RPMI7951 (cell line): ENCODE results near the gene GBP4. TPM values are rescaled to one million over a fixed set of nuclear protein-coding genes. Genes with fewer than 3 reads are reported as not detected.

Experiments used
- DNase-seq: peaks from one replicate; pipeline ENCODE4 v3.0.0-alpha.2; 2012; ENCODE audit warnings: low read depth
- total RNA-seq: library from RNA; depleted of rRNA; stranded (reverse); fragments of >200 nt; shearing (Covaris generic); gene quantifications from 2 replicates; pipeline ENCODE4 v1.2.3, GENCODE V29; 2014; rRNA removed

The GBP4 gene
- total RNA-seq, 1 experiment from 2014 or later = 0.60 TPM

- no peak for DNase-seq
These were observed 27.7 kb downstream of the GBP4 start for GRCh38 chr1:89171067-89171438.

- no peak for DNase-seq
These were observed 28.3 kb downstream of the GBP4 start for GRCh38 chr1:89170170-89171066.

- DNase-seq = no peak
These were observed 29.6 kb downstream of the GBP4 start for GRCh38 chr1:89169166-89169565.

DNA sequence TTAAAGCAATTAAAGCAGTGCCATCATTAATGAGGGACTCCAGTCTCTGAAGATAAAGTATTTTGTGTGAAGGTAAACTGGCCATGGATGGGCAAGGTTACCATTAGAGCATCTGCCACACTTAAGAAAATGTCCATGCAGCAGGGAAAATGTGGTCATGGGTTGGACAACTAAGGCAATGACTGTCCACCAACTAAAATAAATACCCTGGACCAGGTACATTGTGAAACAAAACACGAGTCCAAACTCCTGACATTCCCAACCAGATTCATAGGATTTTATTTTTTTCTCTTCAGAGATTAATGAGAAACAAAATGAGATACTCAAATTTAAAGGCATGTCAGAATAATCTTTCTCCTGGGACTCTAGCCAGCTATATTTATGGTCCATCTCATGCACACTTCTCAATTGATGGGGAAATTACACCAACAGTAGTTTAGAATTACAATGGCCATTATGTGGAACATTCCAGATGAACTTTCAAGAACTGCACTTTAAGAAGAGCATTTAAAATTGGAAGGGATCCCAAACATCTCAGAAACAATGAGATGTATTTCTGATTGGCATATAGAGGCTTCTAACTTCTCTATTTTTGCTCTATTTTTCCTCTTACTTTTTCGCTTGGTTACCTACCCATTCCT is 31.0 kb downstream of the GBP4 start:
- no peak for DNase-seq

GRCh38 chr1:89166705-89167104 is 32.0 kb downstream of the GBP4 start:
- DNase-seq = no peak

DNA sequence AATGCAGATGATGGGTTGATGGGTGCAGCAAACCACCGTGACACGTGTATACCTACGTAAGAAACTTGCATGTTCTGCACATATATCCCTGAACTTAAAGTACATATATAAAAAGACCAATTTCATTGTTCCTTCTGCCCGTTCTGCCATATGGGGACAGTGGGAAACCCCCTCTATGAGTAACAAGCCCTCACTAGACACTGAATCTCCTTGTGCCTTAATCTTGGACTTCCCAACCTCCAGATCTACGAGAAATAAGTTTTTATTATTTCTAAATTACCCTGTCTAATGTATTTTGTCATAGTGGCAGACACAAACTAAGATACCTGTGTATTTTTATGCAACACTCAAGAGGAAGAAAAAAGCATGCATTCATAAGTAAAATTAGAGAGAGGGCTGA is 32.9 kb downstream of the GBP4 start:
- no peak for DNase-seq

GRCh38 chr1:89151047-89151446 is 47.7 kb downstream of the GBP4 start:
- no peak for DNase-seq

DNA sequence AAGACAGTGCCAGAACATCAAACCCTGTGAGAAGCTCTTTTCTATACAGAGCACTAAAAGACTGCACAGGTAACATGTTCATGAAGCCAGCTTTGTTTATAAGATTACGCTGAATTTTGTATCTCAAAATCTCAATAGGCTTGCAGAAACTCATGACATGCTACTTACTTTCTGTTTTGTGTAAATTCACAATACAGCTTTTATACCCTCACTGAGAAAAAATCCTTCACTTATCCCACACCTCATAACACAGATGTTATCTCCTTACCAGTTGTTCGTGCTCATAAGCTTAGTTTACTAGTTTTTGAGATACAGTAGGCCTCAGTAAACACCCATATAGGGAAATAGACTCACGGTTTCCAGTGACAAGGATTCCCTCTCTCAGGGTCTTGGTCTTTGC is 48.8 kb downstream of the GBP4 start:
- no peak for DNase-seq

GRCh38 chr1:89149229-89149628 is 49.5 kb downstream of the GBP4 start:
- peak; percentile 60 for DNase-seq

DNA sequence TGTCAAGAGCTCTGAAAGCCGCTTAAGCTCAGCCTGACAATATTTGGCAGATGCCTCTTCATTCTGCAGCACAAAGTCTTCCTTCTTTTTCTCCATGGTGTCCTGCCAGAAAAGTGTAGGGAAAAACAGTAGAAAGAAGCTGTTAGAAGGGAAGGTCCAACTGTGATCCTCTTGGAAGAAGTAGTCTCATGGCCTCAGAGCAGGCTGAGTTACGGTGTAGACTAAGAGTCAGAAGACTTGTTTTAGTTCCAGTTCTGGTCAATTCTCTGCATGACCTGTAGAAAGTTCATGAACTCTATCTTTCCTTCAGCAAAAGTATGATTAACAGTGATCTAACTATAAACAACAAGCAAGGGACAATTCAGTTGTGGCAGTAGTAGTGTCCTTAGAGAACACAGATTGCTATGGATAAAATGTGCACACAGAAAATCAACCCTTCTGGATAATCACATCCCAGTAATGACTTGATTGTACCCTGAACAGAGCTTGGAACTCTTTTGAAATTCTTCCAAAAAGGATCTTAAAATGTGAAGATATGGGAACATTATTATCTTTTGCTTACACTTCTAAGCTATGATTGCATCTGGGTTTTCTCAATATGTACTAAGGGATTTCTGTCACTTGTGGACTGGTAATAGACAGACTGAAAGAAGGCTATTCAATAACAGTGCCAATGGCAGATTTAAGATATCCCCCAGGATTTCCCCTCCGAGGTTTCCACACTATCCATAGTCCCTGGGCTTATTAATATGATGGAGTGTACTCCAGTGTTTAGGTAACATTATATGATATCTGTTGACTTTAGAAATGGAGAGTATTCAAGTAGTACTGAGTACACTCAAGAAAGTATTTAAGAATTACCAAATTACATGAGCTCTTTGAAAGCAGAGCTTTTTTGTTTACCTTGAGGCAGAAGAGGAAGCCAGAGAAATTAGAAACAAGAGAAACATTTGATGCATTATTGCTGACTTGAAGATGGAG is 50.8 kb downstream of the GBP4 start:
- DNase-seq = no peak

GRCh38 chr1:89146721-89147120 is 52.0 kb downstream of the GBP4 start:
- DNase-seq = no peak

- no peak for DNase-seq
These were observed 55.3 kb downstream of the GBP4 start for GRCh38 chr1:89143484-89143883.

DNA sequence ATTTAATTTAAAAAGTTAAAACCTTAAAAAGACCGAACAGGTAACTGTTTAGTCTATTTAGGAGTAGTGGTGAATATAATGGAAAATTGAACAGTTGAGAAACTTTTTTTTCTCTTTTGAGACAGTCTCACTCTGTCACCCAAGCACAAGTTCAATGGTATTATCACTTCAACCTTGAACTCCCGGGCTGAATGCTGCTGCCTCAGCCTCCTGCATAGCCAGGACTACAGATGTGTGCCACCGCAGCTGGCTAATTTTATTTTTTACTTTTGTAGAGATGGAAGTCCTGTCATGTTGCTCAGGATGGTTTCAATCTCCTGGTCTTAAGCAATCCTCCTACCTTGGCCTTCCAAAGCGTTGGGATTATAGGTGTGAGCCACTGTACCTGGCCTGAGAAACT is 56.6 kb downstream of the GBP4 start:
- no peak for DNase-seq

GRCh38 chr1:89133747-89134146 is 65.0 kb downstream of the GBP4 start:
- DNase-seq = no peak

Other genes with a start within 250 kb of the GBP4 start
- 38.8 and 40.6 TPM in 2 replicates for gene KYAT3, start 206.3 kb downstream of the GBP4 start, total RNA-seq
- gene RBMXL1, start 206.3 kb downstream of the GBP4 start, total RNA-seq = 17.1 and 17.5 TPM in 2 replicates
- gene GBP3, start 176.1 kb downstream of the GBP4 start, total RNA-seq = 61.8 and 75.8 TPM in 2 replicates
- gene GBP1, start 133.7 kb downstream of the GBP4 start, total RNA-seq = 58.0 and 66.7 TPM in 2 replicates
- gene GBP2, start 72.8 kb downstream of the GBP4 start, total RNA-seq = 28.6 and 37.1 TPM in 2 replicates
- not detected in 2 replicates for gene GBP7, start 22.9 kb downstream of the GBP4 start, total RNA-seq
- gene GBP5, start 73.9 kb upstream of the GBP4 start, total RNA-seq = not detected in 2 replicates
- gene GBP6, start 165.1 kb upstream of the GBP4 start, total RNA-seq = not detected in 2 replicates